H1 (cell line): Measurements from ENCODE around the gene NAV3. TPM values are rescaled to one million over a fixed set of nuclear protein-coding genes. Genes with fewer than 3 reads are reported as not detected.

Source experiments
- BCL11A ChIP-seq, 2 experiments: IDR thresholded peaks; one replicate each; pipeline ENCODE4 v1.6.1; 2011; ENCODE audit warnings: low read depth in 2 of 2, low read length in 2 of 2, mild to moderate bottlenecking in 2 of 2
- CHD1 ChIP-seq: IDR thresholded peaks from 2 replicates; pipeline ENCODE4 v1.6.1; 2012; ENCODE audit warnings: low read depth, low read length, improper control_type of control experiment
- SUZ12 ChIP-seq: fragments of 200-600 bp; sonication (generic); IDR thresholded peaks from 2 replicates; pipeline ENCODE4 v1.6.1; 2012; ENCODE audit warnings: mild to moderate bottlenecking, inconsistent platforms, low read length, moderate library complexity, mixed read lengths
- polyA plus RNA-seq, 7 experiments: library from polyadenylated mRNA; depleted of rRNA in 3 of 7; stranded (reverse) in 5 of 7; unstranded in 2 of 7; fragments of >200 nt in 5 of 7; fragments of 200-250 nt in 2 of 7; gene quantifications; 1 replicate in 5 of 7; 2 replicates in 1 of 7; 4 replicates in 1 of 7; pipeline versions ENCODE4 v1.2.1 to v1.2.3, GENCODE V29; 2011 to 2013; ENCODE audit warnings: missing spikeins in 2 of 7, mixed read lengths in 2 of 7
- total RNA-seq: library from RNA; stranded (reverse); fragmentation: NEBNext Ultra II Directional; extraction: Animal tissue kit (Norgen Biotek cat#: 25700); gene quantifications from 2 replicates; pipeline ENCODE4 v1.2.1, GENCODE V29; 2021
- TF ChIP-seq, protein P1 (sequence below): IDR thresholded peaks from 2 replicates; pipeline ENCODE4 v1.6.1; 2012; ENCODE audit warnings: inconsistent platforms

The NAV3 gene
- total and polyA plus RNA-seq, 2 of the 8 experiments (the other 6 are each of a cell fraction or from before 2014, with no cell fraction given) = 0.47 to 5.0 TPM

DNA sequence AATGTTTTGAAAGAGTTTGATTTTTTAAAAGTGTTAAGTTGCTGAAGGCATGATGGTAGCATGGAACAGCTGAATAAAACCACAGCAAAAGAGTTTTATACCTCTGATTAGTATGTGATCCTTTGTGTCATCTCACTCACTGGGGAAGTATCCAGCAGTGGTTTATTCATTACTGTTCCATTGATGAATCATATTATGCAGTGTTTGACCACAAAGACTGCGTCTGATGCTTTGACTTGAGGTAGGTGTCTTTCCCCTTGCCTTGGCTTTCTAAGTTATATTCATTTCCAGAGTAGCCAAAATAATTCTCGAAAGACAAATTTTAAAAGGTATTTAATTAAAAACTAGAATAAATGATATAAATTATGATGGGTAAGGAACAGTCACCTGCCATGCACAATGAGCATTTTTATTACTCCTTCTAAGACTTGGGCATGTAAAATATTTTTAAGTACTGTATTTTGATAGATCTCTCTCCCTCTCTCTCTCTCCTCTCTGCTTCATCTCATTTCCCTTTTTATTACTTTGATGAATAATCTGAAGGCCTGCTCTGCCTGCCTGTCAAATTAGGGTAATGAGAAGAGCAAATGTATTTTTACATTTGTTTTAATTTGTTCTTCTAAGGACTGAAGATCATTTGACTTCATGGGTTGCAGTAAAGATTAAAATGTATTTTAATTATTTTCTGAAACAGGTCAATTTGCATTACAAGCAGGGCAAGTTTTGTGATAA is 164.9 kb downstream of the NAV3 start (continued):
- TF ChIP-seq CHD1 (no peak), SUZ12 (no peak), BCL11A (IDR thresholded peaks at IDR 0.05; ENCODE audit: low read depth in 2 of 2, low read length in 2 of 2) (no peak)
- TF ChIP-seq, protein P1, sequence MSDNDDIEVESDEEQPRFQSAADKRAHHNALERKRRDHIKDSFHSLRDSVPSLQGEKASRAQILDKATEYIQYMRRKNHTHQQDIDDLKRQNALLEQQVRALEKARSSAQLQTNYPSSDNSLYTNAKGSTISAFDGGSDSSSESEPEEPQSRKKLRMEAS = no peak
